CD4-positive, CD25-positive, alpha-beta regulatory T cell (primary cell): ENCODE results near the gene POLA1. TPM values are rescaled to one million over a fixed set of nuclear protein-coding genes. Genes with fewer than 3 reads are reported as not detected.
"Not testable (repeated sequence)": the region's sequence is repeated elsewhere in the genome, so short reads cannot be mapped to it uniquely, and the experiment has no call there.

Experiments
- ATAC-seq, 2 donors: fragments of 150-1000 bp; cut with Tn5 transposase; one replicate each; pipeline ENCODE4 v1.10.0; 2021; ENCODE audit warnings: low read depth in 2 of 2, moderate number of reproducible peaks in 2 of 2, moderate library complexity in 1 of 2
- DNase-seq, 3 donors: peaks; one replicate each; pipeline versions ENCODE4 v3.0.0 to v3.0.0-alpha.2; 2012 to 2022; ENCODE audit warnings: mixed read lengths in 1 of 3
- H3K27ac ChIP-seq: one replicate; pipeline ENCODE4 v1.7.0; 2013; ENCODE audit warnings: mild to moderate bottlenecking, low read length; ENCODE audit not compliant: insufficient read depth, poor library complexity, severe bottlenecking
- H3K27me3 ChIP-seq: one replicate; pipeline ENCODE4 v1.7.0; 2013; ENCODE audit warnings: low read length; ENCODE audit not compliant: control insufficient read depth, insufficient read depth
- H3K36me3 ChIP-seq: one replicate; pipeline ENCODE4 v1.7.0; 2013; ENCODE audit warnings: mild to moderate bottlenecking, low read length, moderate library complexity; ENCODE audit not compliant: control insufficient read depth, insufficient read depth
- H3K4me1 ChIP-seq: 2 replicates; pipeline ENCODE4 v1.7.0; 2013; ENCODE audit warnings: mild to moderate bottlenecking, low read length; ENCODE audit not compliant: insufficient read depth, control insufficient read depth, poor library complexity, severe bottlenecking
- H3K4me3 ChIP-seq: one replicate; pipeline ENCODE4 v1.7.0; 2013; ENCODE audit warnings: low read depth, mild to moderate bottlenecking, low read length, moderate library complexity
- H3K9me3 ChIP-seq, 2 experiments: 1 replicate in 1 of 2; 2 replicates in 1 of 2; pipeline ENCODE4 v1.7.0; 2013; ENCODE audit warnings: low read length in 2 of 2, mild to moderate bottlenecking in 1 of 2, moderate library complexity in 1 of 2; ENCODE audit not compliant: control insufficient read depth in 2 of 2
- H3K27ac Mint-ChIP-seq, 3 donors: one replicate each; pipeline ENCODE4 v1.8.0; 2020 to 2022; ENCODE audit warnings: mild to moderate bottlenecking in 3 of 3, mixed read lengths in 3 of 3, moderate library complexity in 2 of 3
- H3K27me3 Mint-ChIP-seq: one replicate; pipeline ENCODE4 v1.8.0; 2022; ENCODE audit warnings: mild to moderate bottlenecking, mixed read lengths
- H3K36me3 Mint-ChIP-seq: one replicate; pipeline ENCODE4 v1.8.0; 2020; ENCODE audit warnings: mixed read lengths
- H3K4me1 Mint-ChIP-seq, 4 donors: one replicate each; pipeline ENCODE4 v1.8.0; 2020 to 2022; ENCODE audit warnings: mixed read lengths in 4 of 4, mild to moderate bottlenecking in 1 of 4
- H3K4me3 Mint-ChIP-seq, 4 donors: one replicate each; pipeline ENCODE4 v1.8.0; 2020 to 2022; ENCODE audit warnings: mild to moderate bottlenecking in 4 of 4, mixed read lengths in 4 of 4, moderate library complexity in 3 of 4
- H3K9me3 Mint-ChIP-seq, 7 donors: one replicate each; pipeline ENCODE4 v1.8.0; 2020 to 2022; ENCODE audit warnings: mixed read lengths in 7 of 7, mild to moderate bottlenecking in 3 of 7, moderate library complexity in 2 of 7
- polyA plus RNA-seq, 4 donors: library from polyadenylated mRNA; unstranded; fragments of 300-500 nt; fragmentation: Illumina TruSeq; gene quantifications; one replicate each; pipeline ENCODE4 v1.2.3, GENCODE V29; 2021
- total RNA-seq: library from RNA; stranded (reverse); gene quantifications from one replicate; pipeline ENCODE4 v1.2.3, GENCODE V29; 2022

The POLA1 gene
- 10.2 TPM for total RNA-seq
- polyA plus RNA-seq: 1 to 10 TPM; 3.1 to 4.9 (median 4.5) TPM

GRCh38 chrX:24693453-24694202 lies at the start of gene POLA1:
POLA1 (plus strand) TSS chrX:24693918; CDS start chrX:24693962, 44 bp downstream.
- Mint-ChIP-seq H3K27me3 (peaks cover 8% of the 10 kb centered on the region), H3K4me1 (peaks cover 6 to 22% (median 13%) of the 10 kb centered on the region in 4 donors), H3K36me3 (no peaks in the 10 kb centered on the region), H3K27ac (peak within 1 kb of the TSS; percentile 77 to 84 (median 83)), H3K9me3 (no peaks in the 10 kb centered on the region), H3K4me3 (peak within 1 kb of the TSS; percentile 90 to 96 (median 92))
- Histone ChIP-seq H3K27ac (peak within 1 kb of the TSS; percentile 51), H3K4me3 (peak within 1 kb of the TSS; percentile 88), H3K4me1 (peaks cover 5% of the 10 kb centered on the region), H3K27me3 (no peaks in the 10 kb centered on the region), H3K9me3 (no peaks in the 10 kb centered on the region), H3K36me3 (no peaks in the 10 kb centered on the region)
- DNase-seq: peak; percentile 55 to 82 (median 60)
- ATAC-seq: peak; percentile 89 to 91

- no peak overlapping the region for H3K27ac ChIP-seq
- H3K9me3 ChIP-seq: no peaks in the 10 kb centered on the region
- no peak for ATAC-seq
- H3K36me3 ChIP-seq: no peaks in the 10 kb centered on the region
- no peak overlapping the region for H3K4me3 ChIP-seq
- peaks cover 7% of the 10 kb centered on the region for H3K4me1 ChIP-seq
- H3K27me3 ChIP-seq: peaks cover 5% of the 10 kb centered on the region
- Mint-ChIP-seq H3K9me3 (peaks cover 0 to 2% (median 0%) of the 10 kb centered on the region in 7 donors), H3K4me1 (peaks cover 0 to 14% (median 4%) of the 10 kb centered on the region in 4 donors), H3K36me3 (no peaks in the 10 kb centered on the region), H3K27me3 (peaks cover 33% of the 10 kb centered on the region), H3K27ac (no peak overlapping the region), H3K4me3 (peak overlapping the region in 1 of 4 donors; percentile 54)
- DNase-seq: no peak
Measured at GRCh38 chrX:24646006-24646405, 47.7 kb upstream of the POLA1 start.

DNA sequence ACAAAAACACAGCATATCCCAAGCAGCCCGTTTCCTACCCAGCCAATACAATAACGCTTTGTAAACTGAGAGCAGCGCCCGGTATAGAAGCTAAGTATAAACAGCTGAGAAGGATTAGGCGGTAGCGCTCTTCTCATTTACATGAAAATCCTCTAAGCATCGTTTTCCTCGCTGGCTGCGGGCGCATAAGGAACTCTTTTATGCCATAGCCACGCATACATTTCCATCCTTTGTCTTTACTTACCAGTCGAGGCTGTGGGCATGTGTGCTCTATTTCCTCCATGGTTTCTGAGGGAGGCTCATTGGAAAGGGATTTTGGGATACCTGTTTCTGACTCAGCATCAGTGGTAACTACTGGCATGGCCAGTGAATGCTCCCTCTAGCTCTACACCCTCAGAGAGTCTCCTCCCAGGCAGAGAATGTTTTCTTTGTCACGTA lies 47.0 kb upstream of the POLA1 start:
- H3K4me3 ChIP-seq: no peak overlapping the region
- Mint-ChIP-seq H3K4me1 (peaks cover 0 to 14% (median 4%) of the 10 kb centered on the region in 4 donors), H3K36me3 (no peaks in the 10 kb centered on the region), H3K9me3 (peaks cover 0 to 2% (median 0%) of the 10 kb centered on the region in 7 donors), H3K27ac (no peak overlapping the region), H3K27me3 (peaks cover 33% of the 10 kb centered on the region), H3K4me3 (peak overlapping the region in 2 of 4 donors; percentile 73 to 76)
- no peaks in the 10 kb centered on the region for H3K36me3 ChIP-seq
- peaks cover 5% of the 10 kb centered on the region for H3K27me3 ChIP-seq
- DNase-seq (no peak), ATAC-seq (no peak)
- no peaks in the 10 kb centered on the region for H3K9me3 ChIP-seq
- peaks cover 7% of the 10 kb centered on the region for H3K4me1 ChIP-seq
- H3K27ac ChIP-seq: no peak overlapping the region

DNA sequence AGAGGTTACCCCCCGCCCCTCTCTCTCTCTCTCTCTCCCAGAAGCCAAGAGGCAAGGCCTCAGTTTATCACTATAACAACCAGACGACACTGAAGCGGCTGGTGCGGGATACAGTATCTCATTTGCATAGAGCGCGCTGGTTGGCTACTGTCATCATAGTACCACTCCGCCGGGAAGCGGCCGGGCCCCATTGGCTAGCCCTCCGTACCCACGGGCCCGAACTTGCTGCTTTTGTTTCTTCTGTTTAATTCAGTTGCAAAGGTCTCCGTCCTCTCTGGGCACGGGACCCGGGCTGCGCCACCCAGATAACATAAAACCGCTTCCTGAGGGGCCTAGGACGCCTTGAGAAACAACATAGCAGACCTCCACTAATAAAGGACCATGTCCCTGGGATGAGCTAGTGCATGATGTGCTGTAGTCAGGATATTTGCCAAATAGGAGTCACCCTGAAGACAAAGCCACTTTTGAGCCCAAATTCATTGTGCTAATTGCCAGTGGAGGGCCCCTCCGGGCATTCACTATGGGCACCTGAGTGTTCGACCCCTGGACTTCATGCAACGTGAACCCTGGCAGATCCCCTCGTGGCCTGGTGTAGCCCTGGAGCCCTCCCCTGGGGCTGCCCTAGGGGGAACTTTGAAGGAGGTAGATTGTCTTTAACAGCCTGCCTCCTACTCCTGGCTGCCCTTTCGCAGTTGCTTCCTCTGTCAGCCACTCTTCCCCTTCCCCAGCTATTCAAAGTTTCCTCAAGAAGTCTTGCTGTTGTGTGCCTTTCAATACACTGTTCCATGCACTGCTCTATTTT lies 46.3 kb upstream of the POLA1 start, which contains the start of gene PCYT1B:
Gene PCYT1B, minus strand, starts transcription at position 91 of the 802 bp plus-strand sequence. CDS start 242 bp downstream, outside the sequence.
- H3K27me3 Mint-ChIP-seq: peaks cover 33% of the 10 kb centered on the region
- no peaks in the 10 kb centered on the region for H3K36me3 Mint-ChIP-seq
- H3K27ac ChIP-seq: no peak within 1 kb of the TSS
- H3K36me3 ChIP-seq: no peaks in the 10 kb centered on the region
- H3K27me3 ChIP-seq: peaks cover 5% of the 10 kb centered on the region
- H3K4me3 Mint-ChIP-seq: peak within 1 kb of the TSS in 3 of 4 donors; percentile 73 to 78 (median 76)
- peaks cover 0 to 14% (median 4%) of the 10 kb centered on the region in 4 donors for H3K4me1 Mint-ChIP-seq
- H3K4me3 ChIP-seq: no peak within 1 kb of the TSS
- no peak within 1 kb of the TSS for H3K27ac Mint-ChIP-seq
- ATAC-seq (peak; percentile 85 to 89), DNase-seq (peak; percentile 15 to 75 (median 32))
- H3K9me3 ChIP-seq: no peaks in the 10 kb centered on the region
- H3K4me1 ChIP-seq: peaks cover 7% of the 10 kb centered on the region
- peaks cover 0 to 2% (median 0%) of the 10 kb centered on the region in 7 donors for H3K9me3 Mint-ChIP-seq

DNA sequence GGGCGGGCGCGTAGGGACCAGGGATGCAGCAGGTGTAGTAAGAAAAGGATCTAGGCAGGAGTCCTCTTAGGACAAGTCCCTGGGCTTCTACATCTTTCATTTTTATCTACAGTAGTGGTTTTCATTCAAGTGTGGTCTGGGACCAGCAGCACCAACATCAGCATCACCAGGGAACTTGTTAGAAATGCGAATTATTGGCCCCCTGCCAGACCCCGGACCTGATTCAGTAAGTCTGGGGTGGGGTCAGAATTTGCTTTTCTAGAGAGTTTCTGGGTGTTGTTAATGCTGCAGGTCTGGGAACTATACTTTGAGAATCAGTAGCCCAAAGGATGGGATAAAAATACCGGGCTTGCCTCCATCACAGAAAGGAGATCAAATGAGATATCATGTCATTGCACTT lies 45.2 kb upstream of the POLA1 start:
- Mint-ChIP-seq H3K9me3 (peaks cover 0 to 2% (median 0%) of the 10 kb centered on the region in 7 donors), H3K4me1 (peaks cover 0 to 14% (median 4%) of the 10 kb centered on the region in 4 donors), H3K27me3 (peaks cover 30% of the 10 kb centered on the region), H3K36me3 (no peaks in the 10 kb centered on the region), H3K4me3 (no peak overlapping the region), H3K27ac (no peak overlapping the region)
- ATAC-seq: no peak
- H3K36me3 ChIP-seq: no peaks in the 10 kb centered on the region
- DNase-seq: no peak
- peaks cover 5% of the 10 kb centered on the region for H3K27me3 ChIP-seq
- H3K9me3 ChIP-seq: no peaks in the 10 kb centered on the region
- H3K4me1 ChIP-seq: peaks cover 7% of the 10 kb centered on the region
- H3K27ac ChIP-seq: no peak overlapping the region
- no peak overlapping the region for H3K4me3 ChIP-seq

DNA sequence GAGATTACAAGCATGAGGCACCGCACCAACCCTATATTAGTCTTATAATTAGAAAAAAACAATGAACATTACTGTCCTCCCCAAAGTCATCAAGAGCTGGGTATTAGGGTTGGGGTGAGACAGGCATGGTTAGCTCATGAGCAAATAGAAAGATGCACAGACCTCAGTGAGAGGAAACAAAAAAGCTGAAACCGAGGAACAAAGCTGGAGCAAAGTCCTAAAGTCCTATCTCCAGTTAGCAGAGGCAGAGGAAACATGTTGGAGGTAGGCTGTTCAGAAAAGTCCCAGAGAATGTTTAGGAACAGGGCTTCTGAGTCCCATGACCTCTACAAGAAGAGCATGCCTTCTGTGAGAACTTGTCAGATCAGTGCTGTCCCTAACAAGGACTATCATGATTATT lies 41.9 kb upstream of the POLA1 start:
- H3K27me3 ChIP-seq: peaks cover 5% of the 10 kb centered on the region
- no peak for ATAC-seq
- H3K27ac ChIP-seq: no peak overlapping the region
- Mint-ChIP-seq H3K27me3 (peaks cover 16% of the 10 kb centered on the region), H3K27ac (no peak overlapping the region), H3K36me3 (no peaks in the 10 kb centered on the region), H3K9me3 (peaks cover 0 to 2% (median 0%) of the 10 kb centered on the region in 7 donors), H3K4me1 (peaks cover 0 to 11% (median 4%) of the 10 kb centered on the region in 4 donors), H3K4me3 (no peak overlapping the region)
- no peaks in the 10 kb centered on the region for H3K36me3 ChIP-seq
- no peak for DNase-seq
- peaks cover 4% of the 10 kb centered on the region for H3K4me1 ChIP-seq
- H3K9me3 ChIP-seq: no peaks in the 10 kb centered on the region
- no peak overlapping the region for H3K4me3 ChIP-seq

- not testable (repeated sequence) for H3K4me3 Mint-ChIP-seq, H3K4me3 ChIP-seq, H3K36me3 Mint-ChIP-seq, H3K9me3 Mint-ChIP-seq, H3K9me3 ChIP-seq, H3K27ac Mint-ChIP-seq, H3K36me3 ChIP-seq, H3K27ac ChIP-seq, DNase-seq, H3K27me3 Mint-ChIP-seq, H3K4me1 Mint-ChIP-seq, H3K27me3 ChIP-seq, H3K4me1 ChIP-seq, ATAC-seq
Measured at GRCh38 chrX:24655679-24656078, 38.0 kb upstream of the POLA1 start.
